SKM-1 (cell line): ENCODE data around the gene FBXL15.

ENCODE experiments used
- DNase-seq: peaks from one replicate; lab custom pipeline; 2025; ENCODE audit not compliant: unreplicated experiment; lab: John Stamatoyannopoulos, UW

Gene FBXL15

GRCh38 chr10:102420714-102421506 is at the start of gene FBXL15:
Gene FBXL15 (plus strand): TSS chr10:102420836. CDS start chr10:102421130, 294 bp downstream.
- DNase-seq, result peak; percentile 94

- DNase-seq, result no peak
Measured at GRCh38 chr10:102371295-102371694, 49.3 kb upstream of the FBXL15 start.

GRCh38 chr10:102375250-102375649 is 45.4 kb upstream of the FBXL15 start:
- DNase-seq, result no peak

- no peak for DNase-seq
Measured at GRCh38 chr10:102375867-102376266, 44.8 kb upstream of the FBXL15 start.

- DNase-seq, result no peak
Measured at GRCh38 chr10:102376901-102377300, 43.7 kb upstream of the FBXL15 start.

- DNase-seq, result no peak
Measured at GRCh38 chr10:102379383-102379782, 41.3 kb upstream of the FBXL15 start.

- DNase-seq, result no peak
Measured at GRCh38 chr10:102381983-102382382, 38.7 kb upstream of the FBXL15 start.

GRCh38 chr10:102382871-102383270 is 37.8 kb upstream of the FBXL15 start:
- no peak for DNase-seq

- no peak for DNase-seq
Measured at GRCh38 chr10:102384053-102384452, 36.6 kb upstream of the FBXL15 start.

GRCh38 chr10:102384606-102385429 is 35.8 kb upstream of the FBXL15 start:
- peak; percentile 10 for DNase-seq

GRCh38 chr10:102389894-102390293 is 30.7 kb upstream of the FBXL15 start:
- DNase-seq, result no peak

GRCh38 chr10:102392306-102392705 is 28.3 kb upstream of the FBXL15 start:
- no peak for DNase-seq

GRCh38 chr10:102393411-102394078 is 27.1 kb upstream of the FBXL15 start:
- no peak for DNase-seq

GRCh38 chr10:102394079-102394800 is 26.4 kb upstream of the FBXL15 start:
- peak; percentile 86 for DNase-seq

- no peak for DNase-seq
Measured at GRCh38 chr10:102394801-102395399, 25.7 kb upstream of the FBXL15 start.

- DNase-seq, result peak; percentile 48
Measured at GRCh38 chr10:102395400-102396316, 25.0 kb upstream of the FBXL15 start, which contains the start of gene NFKB2. Gene NFKB2 (plus strand): TSS chr10:102395705. CDS start chr10:102395960, 255 bp downstream.

GRCh38 chr10:102396317-102396650 is 24.4 kb upstream of the FBXL15 start:
- no peak for DNase-seq

- DNase-seq, result no peak
Measured at GRCh38 chr10:102396730-102397151, 23.9 kb upstream of the FBXL15 start.
